ENCODE measurements around the gene ZNF672.
"Not testable (repeated sequence)": the region's sequence is repeated elsewhere in the genome, so short reads cannot be mapped to it uniquely, and the experiment has no call there.

The ZNF672 gene
- total RNA-seq, result 40.2 to 49.5 reads per million in 2 donors

GRCh38 chr1:248837781-248838356 is at the start of gene ZNF672:
Gene ZNF672, plus strand, starts transcription at chr1:248838224. Its CDS starts 9,051 bp downstream, at chr1:248847275.
- DNase-seq, result peak; percentile 86

- no peak for DNase-seq
Measured at GRCh38 chr1:248788327-248788726, 49.7 kb upstream of the ZNF672 start.

- DNase-seq, result not testable (repeated sequence)
Measured at GRCh38 chr1:248789337-248789736, 48.7 kb upstream of the ZNF672 start.

- no peak for DNase-seq
Measured at GRCh38 chr1:248790456-248790855, 47.6 kb upstream of the ZNF672 start.

GRCh38 chr1:248791010-248791409 is 47.0 kb upstream of the ZNF672 start:
- no peak for DNase-seq

- no peak for DNase-seq
Measured at GRCh38 chr1:248792342-248792741, 45.7 kb upstream of the ZNF672 start.

GRCh38 chr1:248793592-248793991 is 44.4 kb upstream of the ZNF672 start:
- DNase-seq, result no peak

GRCh38 chr1:248794663-248795062 is 43.4 kb upstream of the ZNF672 start:
- not testable (repeated sequence) for DNase-seq

- DNase-seq, result no peak
Measured at GRCh38 chr1:248798791-248799190, 39.2 kb upstream of the ZNF672 start.

- DNase-seq, result no peak
Measured at GRCh38 chr1:248800459-248800858, 37.6 kb upstream of the ZNF672 start.

- DNase-seq, result no peak
Measured at GRCh38 chr1:248802454-248802853, 35.6 kb upstream of the ZNF672 start.

- DNase-seq, result not testable (repeated sequence)
Measured at GRCh38 chr1:248803501-248803900, 34.5 kb upstream of the ZNF672 start.

- DNase-seq, result no peak
Measured at GRCh38 chr1:248804771-248805681, 33.0 kb upstream of the ZNF672 start.

- DNase-seq, result no peak
Measured at GRCh38 chr1:248805876-248806275, 32.1 kb upstream of the ZNF672 start.

GRCh38 chr1:248807067-248807737 is 30.8 kb upstream of the ZNF672 start:
- DNase-seq, result no peak

- no peak for DNase-seq
Measured at GRCh38 chr1:248808876-248809275, 29.1 kb upstream of the ZNF672 start.

- no peak for DNase-seq
Measured at GRCh38 chr1:248810000-248810726, 27.9 kb upstream of the ZNF672 start.

- DNase-seq, result no peak
Measured at GRCh38 chr1:248810727-248811513, 27.1 kb upstream of the ZNF672 start.

GRCh38 chr1:248811514-248812490 is 26.2 kb upstream of the ZNF672 start:
- no peak for DNase-seq

GRCh38 chr1:248812736-248813425 is 25.1 kb upstream of the ZNF672 start:
- no peak for DNase-seq

All from activated gamma-delta T cell (primary cell).